Measurements from ENCODE around the gene RASSF6.

Gene RASSF6

GRCh38 chr4:73612032-73612431, 8.2 kb downstream of the RASSF6 start:
- Histone ChIP-seq H3K27ac (ENCODE audit: low read length) (no peak overlapping the region), H3K9me3 (ENCODE audit: control insufficient read depth, insufficient read depth, low read length) (no peaks in the 10 kb centered on the region), H3K4me1 (ENCODE audit: control insufficient read depth, insufficient read depth, low read length) (no peaks in the 10 kb centered on the region), H3K27me3 (ENCODE audit: control insufficient read depth, insufficient read depth, low read length) (no peaks in the 10 kb centered on the region), H3K4me3 (ENCODE audit: low read length) (no peak overlapping the region), H3K36me3 (ENCODE audit: control insufficient read depth, insufficient read depth, low read length) (no peaks in the 10 kb centered on the region)
- no peak for DNase-seq (ENCODE audit: low read depth, low spot score)

GRCh38 chr4:73609706-73610105, 10.5 kb downstream of the RASSF6 start:
- no peak for DNase-seq (ENCODE audit: low read depth, low spot score)
- Histone ChIP-seq H3K4me3 (ENCODE audit: low read length) (no peak overlapping the region), H3K36me3 (ENCODE audit: control insufficient read depth, insufficient read depth, low read length) (no peaks in the 10 kb centered on the region), H3K4me1 (ENCODE audit: control insufficient read depth, insufficient read depth, low read length) (no peaks in the 10 kb centered on the region), H3K27ac (ENCODE audit: low read length) (no peak overlapping the region), H3K27me3 (ENCODE audit: control insufficient read depth, insufficient read depth, low read length) (no peaks in the 10 kb centered on the region), H3K9me3 (ENCODE audit: control insufficient read depth, insufficient read depth, low read length) (no peaks in the 10 kb centered on the region)
- WGBS (ENCODE audit: insufficient coverage, insufficient read length) = no CpG with 5 or more reads among the region's 1 CpG

GRCh38 chr4:73608689-73609594, 11.3 kb downstream of the RASSF6 start:
- Histone ChIP-seq H3K27me3 (ENCODE audit: control insufficient read depth, insufficient read depth, low read length) (no peaks in the 10 kb centered on the region), H3K36me3 (ENCODE audit: control insufficient read depth, insufficient read depth, low read length) (no peaks in the 10 kb centered on the region), H3K27ac (ENCODE audit: low read length) (no peak overlapping the region), H3K4me1 (ENCODE audit: control insufficient read depth, insufficient read depth, low read length) (no peaks in the 10 kb centered on the region), H3K4me3 (ENCODE audit: low read length) (no peak overlapping the region), H3K9me3 (ENCODE audit: control insufficient read depth, insufficient read depth, low read length) (no peaks in the 10 kb centered on the region)
- no peak for DNase-seq (ENCODE audit: low read depth, low spot score)
- WGBS (ENCODE audit: insufficient coverage, insufficient read length) = no CpG with 5 or more reads among the region's 3 CpGs

- no peaks in the 10 kb centered on the region for H3K9me3 ChIP-seq (ENCODE audit: control insufficient read depth, insufficient read depth, low read length)
- no peak overlapping the region for H3K4me3 ChIP-seq (ENCODE audit: low read length)
- no peaks in the 10 kb centered on the region for H3K27me3 ChIP-seq (ENCODE audit: control insufficient read depth, insufficient read depth, low read length)
- no peaks in the 10 kb centered on the region for H3K4me1 ChIP-seq (ENCODE audit: control insufficient read depth, insufficient read depth, low read length)
- DNase-seq (ENCODE audit: low read depth, low spot score) = no peak
- no peak overlapping the region for H3K27ac ChIP-seq (ENCODE audit: low read length)
- H3K36me3 ChIP-seq (ENCODE audit: control insufficient read depth, insufficient read depth, low read length) = no peaks in the 10 kb centered on the region
Measured at GRCh38 chr4:73607375-73608033, 12.7 kb downstream of the RASSF6 start.

GRCh38 chr4:73606465-73606974, 13.7 kb downstream of the RASSF6 start:
- H3K27me3 ChIP-seq (ENCODE audit: control insufficient read depth, insufficient read depth, low read length) = no peaks in the 10 kb centered on the region
- no peaks in the 10 kb centered on the region for H3K36me3 ChIP-seq (ENCODE audit: control insufficient read depth, insufficient read depth, low read length)
- H3K27ac ChIP-seq (ENCODE audit: low read length) = no peak overlapping the region
- no peak overlapping the region for H3K4me3 ChIP-seq (ENCODE audit: low read length)
- H3K9me3 ChIP-seq (ENCODE audit: control insufficient read depth, insufficient read depth, low read length) = no peaks in the 10 kb centered on the region
- no peaks in the 10 kb centered on the region for H3K4me1 ChIP-seq (ENCODE audit: control insufficient read depth, insufficient read depth, low read length)
- no CpG with 5 or more reads among the region's 4 CpGs for WGBS (ENCODE audit: insufficient coverage, insufficient read length)
- no peak for DNase-seq (ENCODE audit: low read depth, low spot score)

- Histone ChIP-seq H3K4me1 (ENCODE audit: control insufficient read depth, insufficient read depth, low read length) (0 out of 2 replicates have a peak, but pooled peaks cover under 1% of the 10 kb centered on the region), H3K27ac (ENCODE audit: low read length) (no peak overlapping the region), H3K36me3 (ENCODE audit: control insufficient read depth, insufficient read depth, low read length) (no peaks in the 10 kb centered on the region), H3K27me3 (ENCODE audit: control insufficient read depth, insufficient read depth, low read length) (no peaks in the 10 kb centered on the region), H3K4me3 (ENCODE audit: low read length) (no peak overlapping the region), H3K9me3 (ENCODE audit: control insufficient read depth, insufficient read depth, low read length) (no peaks in the 10 kb centered on the region)
- no peak for DNase-seq (ENCODE audit: low read depth, low spot score)
- WGBS (ENCODE audit: insufficient coverage, insufficient read length) = no CpG with 5 or more reads among the region's 12 CpGs
Measured at GRCh38 chr4:73603854-73604584, 16.2 kb downstream of the RASSF6 start.

GRCh38 chr4:73603271-73603710, 16.9 kb downstream of the RASSF6 start:
- Histone ChIP-seq H3K27me3 (ENCODE audit: control insufficient read depth, insufficient read depth, low read length) (no peaks in the 10 kb centered on the region), H3K36me3 (ENCODE audit: control insufficient read depth, insufficient read depth, low read length) (no peaks in the 10 kb centered on the region), H3K9me3 (ENCODE audit: control insufficient read depth, insufficient read depth, low read length) (no peaks in the 10 kb centered on the region), H3K27ac (ENCODE audit: low read length) (no peak overlapping the region), H3K4me3 (ENCODE audit: low read length) (no peak overlapping the region), H3K4me1 (ENCODE audit: control insufficient read depth, insufficient read depth, low read length) (0 out of 2 replicates have a peak, but pooled peaks cover 1% of the 10 kb centered on the region)
- no CpG with 5 or more reads among the region's 3 CpGs for WGBS (ENCODE audit: insufficient coverage, insufficient read length)
- DNase-seq (ENCODE audit: low read depth, low spot score) = no peak

GRCh38 chr4:73600954-73601353, 19.3 kb downstream of the RASSF6 start:
- no peaks in the 10 kb centered on the region for H3K27me3 ChIP-seq (ENCODE audit: control insufficient read depth, insufficient read depth, low read length)
- H3K27ac ChIP-seq (ENCODE audit: low read length) = no peak overlapping the region
- no peak overlapping the region for H3K4me3 ChIP-seq (ENCODE audit: low read length)
- 0 out of 2 replicates have a peak, but pooled peaks cover 1% of the 10 kb centered on the region for H3K4me1 ChIP-seq (ENCODE audit: control insufficient read depth, insufficient read depth, low read length)
- no peaks in the 10 kb centered on the region for H3K36me3 ChIP-seq (ENCODE audit: control insufficient read depth, insufficient read depth, low read length)
- no peaks in the 10 kb centered on the region for H3K9me3 ChIP-seq (ENCODE audit: control insufficient read depth, insufficient read depth, low read length)
- DNase-seq (ENCODE audit: low read depth, low spot score) = no peak

- H3K4me3 ChIP-seq (ENCODE audit: low read length) = no peak overlapping the region
- DNase-seq (ENCODE audit: low read depth, low spot score) = peak; percentile 43
- H3K4me1 ChIP-seq (ENCODE audit: control insufficient read depth, insufficient read depth, low read length) = 0 out of 2 replicates have a peak, but pooled peaks cover 1% of the 10 kb centered on the region
- no CpG with 5 or more reads among the region's 4 CpGs for WGBS (ENCODE audit: insufficient coverage, insufficient read length)
- no peaks in the 10 kb centered on the region for H3K9me3 ChIP-seq (ENCODE audit: control insufficient read depth, insufficient read depth, low read length)
- H3K36me3 ChIP-seq (ENCODE audit: control insufficient read depth, insufficient read depth, low read length) = no peaks in the 10 kb centered on the region
- H3K27me3 ChIP-seq (ENCODE audit: control insufficient read depth, insufficient read depth, low read length) = no peaks in the 10 kb centered on the region
- no peak overlapping the region for H3K27ac ChIP-seq (ENCODE audit: low read length)
Measured at GRCh38 chr4:73599182-73599581, 21.1 kb downstream of the RASSF6 start.

- Histone ChIP-seq H3K27ac (ENCODE audit: low read length) (no peak overlapping the region), H3K36me3 (ENCODE audit: control insufficient read depth, insufficient read depth, low read length) (no peaks in the 10 kb centered on the region), H3K4me1 (ENCODE audit: control insufficient read depth, insufficient read depth, low read length) (0 out of 2 replicates have a peak, but pooled peaks cover 1% of the 10 kb centered on the region), H3K9me3 (ENCODE audit: control insufficient read depth, insufficient read depth, low read length) (no peaks in the 10 kb centered on the region), H3K4me3 (ENCODE audit: low read length) (no peak overlapping the region), H3K27me3 (ENCODE audit: control insufficient read depth, insufficient read depth, low read length) (no peaks in the 10 kb centered on the region)
- DNase-seq (ENCODE audit: low read depth, low spot score) = no peak
Measured at GRCh38 chr4:73597594-73597993, 22.6 kb downstream of the RASSF6 start.

Measured in iPS DF 6.9 (cell line).